HEK293T (cell line): ENCODE measurements around the gene GTF3C2.

ENCODE experiments used
- CTCF ChIA-PET: fragments of 350-600 bp; formaldehyde crosslinking; extraction: SDS; loops from one replicate; lab custom pipeline; 2021; ENCODE audit warnings: antibody characterized with exemption, inconsistent platforms; lab: Yijun Ruan, JAX
- POLR2A ChIA-PET: fragments of 350-600 bp; formaldehyde crosslinking; extraction: SDS; loops from one replicate; lab custom pipeline; 2020; ENCODE audit warnings: antibody characterized with exemption, inconsistent platforms; lab: Yijun Ruan, JAX
- DNase-seq: peaks from one replicate; pipeline ENCODE4 v3.0.0; 2012; ENCODE audit warnings: mixed read lengths; ENCODE audit errors: extremely low spot score
- ARNT ChIP-seq: fragments of 450-650 bp; IDR thresholded peaks from 2 replicates; pipeline ENCODE4 v1.6.1; 2017; ENCODE audit warnings: mild to moderate bottlenecking
- BHLHE40 ChIP-seq: fragments of 450-650 bp; IDR thresholded peaks from 2 replicates; pipeline ENCODE4 v1.6.1; 2016; ENCODE audit warnings: mild to moderate bottlenecking, moderate library complexity, borderline replicate concordance
- CTBP1 ChIP-seq: fragments of 450-650 bp; IDR thresholded peaks from 2 replicates; pipeline ENCODE4 v1.6.1; 2016; ENCODE audit warnings: borderline replicate concordance
- ELF4 ChIP-seq: fragments of 450-650 bp; IDR thresholded peaks from 2 replicates; pipeline ENCODE4 v1.6.1; 2017; ENCODE audit warnings: antibody characterized with exemption
- FOXA1 ChIP-seq: fragments of 450-650 bp; IDR thresholded peaks from 2 replicates; pipeline ENCODE4 v1.6.1; 2016; ENCODE audit warnings: mild to moderate bottlenecking
- FOXK2 ChIP-seq: fragments of 450-650 bp; IDR thresholded peaks from 2 replicates; pipeline ENCODE4 v1.6.1; 2016; ENCODE audit warnings: mild to moderate bottlenecking
- FOXM1 ChIP-seq: fragments of 450-650 bp; IDR thresholded peaks from 2 replicates; pipeline ENCODE4 v1.6.1; 2017; ENCODE audit warnings: mild to moderate bottlenecking, borderline replicate concordance
- HDGF ChIP-seq: fragments of 450-650 bp; IDR thresholded peaks from 2 replicates; pipeline ENCODE4 v1.6.1; 2017; ENCODE audit warnings: antibody characterized with exemption, borderline replicate concordance
- L3MBTL2 ChIP-seq: fragments of 450-650 bp; conservative IDR thresholded peaks from 2 replicates; pipeline ENCODE4 v1.6.1; 2016; ENCODE audit warnings: mild to moderate bottlenecking
- LEF1 ChIP-seq: fragments of 450-650 bp; IDR thresholded peaks from 2 replicates; pipeline ENCODE4 v1.6.1; 2017; ENCODE audit warnings: mild to moderate bottlenecking, borderline replicate concordance
- NFRKB ChIP-seq: fragments of 450-650 bp; IDR thresholded peaks from 2 replicates; pipeline ENCODE4 v1.6.1; 2016; ENCODE audit warnings: mild to moderate bottlenecking, moderate library complexity
- SP1 ChIP-seq: fragments of 450-650 bp; IDR thresholded peaks from 2 replicates; pipeline ENCODE4 v1.6.1; 2017
- SUZ12 ChIP-seq: fragments of 450-650 bp; IDR thresholded peaks from 2 replicates; pipeline ENCODE4 v1.6.1; 2016; ENCODE audit warnings: mild to moderate bottlenecking
- TARDBP ChIP-seq: fragments of 450-650 bp; IDR thresholded peaks from 2 replicates; pipeline ENCODE4 v1.6.1; 2016
- ZNF384 ChIP-seq: fragments of 450-650 bp; IDR thresholded peaks from 2 replicates; pipeline ENCODE4 v1.6.1; 2016
- TF ChIP-seq, protein P1 (sequence below): fragments of 450-650 bp; IDR thresholded peaks from 2 replicates; pipeline ENCODE4 v1.6.1; 2016

GTF3C2 gene

DNA sequence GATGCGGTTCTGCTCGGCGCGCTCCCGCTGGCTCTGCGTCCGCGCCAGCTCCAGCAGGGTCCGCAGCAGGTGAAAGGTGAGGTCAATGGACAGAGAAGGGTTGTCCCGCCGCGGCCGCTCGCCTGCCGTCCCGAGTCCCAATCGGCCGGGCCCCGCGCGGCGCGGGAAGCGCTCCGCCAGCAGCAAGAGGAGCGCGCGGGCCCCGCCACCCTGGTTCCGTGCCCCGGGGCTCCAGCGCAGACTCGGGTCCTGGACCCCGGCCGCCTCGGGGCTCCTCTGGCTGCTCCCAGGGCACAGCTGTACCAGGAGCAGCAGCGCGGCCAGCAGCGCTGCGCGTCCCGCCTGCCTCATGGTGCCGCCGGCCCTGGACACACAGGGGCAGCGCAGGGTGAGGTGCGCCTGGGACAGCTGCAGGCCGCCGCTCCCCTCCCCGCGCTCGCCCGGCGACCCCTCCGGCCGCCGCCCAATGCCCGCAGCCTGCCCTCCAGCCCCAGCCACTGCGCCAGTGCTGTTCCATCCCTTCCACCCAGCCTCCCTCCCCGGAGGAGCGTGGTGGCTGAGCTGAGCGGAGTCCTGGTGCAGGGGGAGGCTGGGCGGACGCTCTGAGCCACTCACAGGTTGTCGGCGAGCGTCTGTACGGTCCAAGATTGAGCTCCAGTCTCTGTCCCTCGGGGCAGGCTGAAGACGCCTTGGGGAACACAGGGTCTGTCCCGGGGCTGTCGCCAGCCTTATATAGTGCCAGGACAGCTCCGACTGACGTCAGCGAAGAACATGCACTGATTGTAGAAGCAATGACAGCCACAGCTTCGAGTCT lies 48.8 kb downstream of the GTF3C2 start:
- CTCF ChIA-PET: no interaction called here

DNA sequence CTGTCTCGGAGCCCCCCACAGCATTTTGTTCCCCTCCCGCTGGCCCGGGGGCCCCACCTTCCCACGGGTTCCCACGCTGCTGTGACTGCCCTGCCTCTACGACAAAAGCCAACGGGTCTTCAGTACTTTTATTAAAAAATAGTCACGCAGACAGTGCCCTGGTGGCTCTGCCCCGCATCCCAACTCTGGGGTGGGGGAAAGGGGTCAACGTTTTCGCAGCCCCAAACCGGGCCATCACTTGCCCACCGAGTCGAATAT lies 49.3 kb downstream of the GTF3C2 start:
- ChIA-PET POLR2A (no interaction called here), CTCF (no interaction called here)
- DNase-seq: no peak
- TF ChIP-seq, protein P1, sequence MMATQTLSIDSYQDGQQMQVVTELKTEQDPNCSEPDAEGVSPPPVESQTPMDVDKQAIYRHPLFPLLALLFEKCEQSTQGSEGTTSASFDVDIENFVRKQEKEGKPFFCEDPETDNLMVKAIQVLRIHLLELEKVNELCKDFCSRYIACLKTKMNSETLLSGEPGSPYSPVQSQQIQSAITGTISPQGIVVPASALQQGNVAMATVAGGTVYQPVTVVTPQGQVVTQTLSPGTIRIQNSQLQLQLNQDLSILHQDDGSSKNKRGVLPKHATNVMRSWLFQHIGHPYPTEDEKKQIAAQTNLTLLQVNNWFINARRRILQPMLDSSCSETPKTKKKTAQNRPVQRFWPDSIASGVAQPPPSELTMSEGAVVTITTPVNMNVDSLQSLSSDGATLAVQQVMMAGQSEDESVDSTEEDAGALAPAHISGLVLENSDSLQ: no peak
- TF ChIP-seq L3MBTL2: no peak
- TF ChIP-seq BHLHE40: no peak
- TF ChIP-seq ZNF384: no peak
- TF ChIP-seq FOXA1: no peak
- no peak for TF ChIP-seq CTBP1
- TF ChIP-seq SUZ12: no peak

More for the DNA sequence above, 48.8 kb downstream of the GTF3C2 start:
- no peak for DNase-seq
- TF ChIP-seq HDGF (no peak), NFRKB (no peak), CTBP1 (no peak), ZNF384 (no peak), ARNT (no peak), TARDBP (no peak), LEF1 (no peak), FOXA1 (no peak), ELF4 (no peak), BHLHE40 (no peak), SUZ12 (no peak), FOXM1 (no peak)
- TF ChIP-seq, protein P1: no peak
- POLR2A ChIA-PET: no interaction called here

DNA sequence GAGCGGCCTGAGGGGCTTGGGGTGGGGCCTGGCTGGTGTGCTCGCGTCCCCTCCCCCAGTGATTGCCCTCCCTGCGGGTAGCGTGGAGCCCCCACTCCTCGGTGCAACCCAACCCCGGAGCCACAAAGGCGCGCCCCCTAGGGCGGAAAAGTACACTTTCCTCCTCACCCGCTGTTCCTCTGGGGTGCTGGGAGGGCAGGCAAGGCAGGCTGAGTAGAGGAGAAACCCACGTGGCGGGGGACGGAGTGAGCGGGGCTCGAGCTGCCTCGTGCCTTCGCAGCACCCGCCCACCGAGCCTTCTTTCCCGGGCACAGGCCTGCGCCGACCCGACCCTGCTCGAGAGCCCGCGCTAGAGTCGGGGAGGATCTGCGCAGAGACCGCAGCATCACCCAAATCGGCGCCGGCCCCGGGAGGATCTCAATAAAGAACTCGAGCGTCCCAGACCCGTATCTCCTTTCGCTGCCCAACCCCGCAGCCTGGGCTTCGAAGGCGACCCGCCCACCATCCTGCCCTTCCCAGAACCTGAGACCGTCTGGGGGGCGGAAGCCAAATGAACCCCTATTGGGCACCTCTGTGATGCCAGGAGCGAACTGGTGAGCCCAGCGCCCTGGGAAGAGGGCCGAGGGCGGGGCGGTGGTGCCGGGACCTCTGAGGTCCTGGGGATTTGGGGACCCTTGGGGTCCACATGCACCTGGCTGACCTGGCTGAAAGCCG lies 49.8 kb downstream of the GTF3C2 start:
- CTCF ChIA-PET: no interaction called here
- no peak for DNase-seq
- POLR2A ChIA-PET: interaction anchor here (0.6 kb wide), 1 partner anchor 352 kb away, joined by 3 read pairs; no protein-coding TSS in a partner anchor
- TF ChIP-seq L3MBTL2: no peak
- TF ChIP-seq LEF1: no peak
- TF ChIP-seq ZNF384: no peak
- TF ChIP-seq, protein P1: no peak
- TF ChIP-seq SUZ12: no peak
- TF ChIP-seq FOXK2: no peak
- no peak for TF ChIP-seq ARNT
- no peak for TF ChIP-seq HDGF
- no peak for TF ChIP-seq BHLHE40
- TF ChIP-seq FOXA1: no peak
- TF ChIP-seq NFRKB: no peak
- TF ChIP-seq ELF4: no peak
- TF ChIP-seq FOXM1: no peak
- TF ChIP-seq TARDBP: no peak
- no peak for TF ChIP-seq SP1
- no peak for TF ChIP-seq CTBP1

DNA sequence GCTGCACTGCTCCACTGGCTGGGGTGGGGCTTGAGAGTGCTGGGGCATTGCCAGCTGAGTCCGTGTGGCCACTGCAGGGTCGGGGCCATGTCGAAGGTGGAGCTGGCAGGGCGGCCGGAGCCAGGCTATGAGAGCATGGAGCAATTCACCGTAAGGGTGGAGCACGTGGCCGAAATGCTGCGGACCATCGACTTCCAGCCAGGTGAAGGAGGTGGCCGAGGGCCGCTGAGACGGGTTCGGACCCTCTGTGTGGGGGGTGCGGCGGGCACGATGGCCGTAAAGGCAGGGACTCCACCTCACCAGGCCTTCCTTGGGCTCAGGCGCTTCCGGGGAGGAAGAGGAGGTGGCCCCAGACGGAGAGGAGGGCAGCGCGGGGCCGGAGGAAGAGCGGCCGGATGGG lies 50.4 kb downstream of the GTF3C2 start:
- no peak for DNase-seq
- TF ChIP-seq FOXA1: no peak
- no peak for TF ChIP-seq FOXM1
- no peak for TF ChIP-seq ARNT
- TF ChIP-seq, protein P1: no peak
- TF ChIP-seq ELF4: no peak
- no peak for TF ChIP-seq HDGF
- no peak for TF ChIP-seq LEF1
- TF ChIP-seq NFRKB: no peak
- no peak for TF ChIP-seq BHLHE40
- TF ChIP-seq ZNF384: no peak
- no peak for TF ChIP-seq TARDBP
- no peak for TF ChIP-seq CTBP1
- ChIA-PET CTCF (no interaction called here), POLR2A (interaction anchor here (0.6 kb wide), 1 partner anchor 351 kb away, joined by 3 read pairs; no protein-coding TSS in a partner anchor)

DNA sequence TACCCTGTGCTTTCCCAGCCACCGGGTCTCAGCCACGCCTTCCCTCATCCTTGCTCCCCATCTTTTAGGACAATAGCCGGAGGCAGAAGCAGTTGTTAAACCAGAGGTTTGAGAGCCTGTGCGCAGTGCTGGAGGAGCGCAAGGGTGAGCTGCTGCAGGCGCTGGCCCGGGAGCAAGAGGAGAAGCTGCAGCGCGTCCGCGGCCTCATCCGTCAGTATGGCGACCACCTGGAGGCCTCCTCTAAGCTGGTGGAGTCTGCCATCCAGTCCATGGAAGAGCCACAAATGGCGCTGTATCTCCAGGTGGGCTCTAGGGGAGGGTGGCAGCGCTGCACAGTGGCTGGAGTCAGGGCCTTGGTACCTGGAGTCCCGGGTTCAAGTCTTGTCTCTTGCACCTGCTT lies 51.0 kb downstream of the GTF3C2 start:
- DNase-seq: no peak
- POLR2A ChIA-PET: no interaction called here
- CTCF ChIA-PET: no interaction called here
- TF ChIP-seq L3MBTL2: no peak
- TF ChIP-seq NFRKB: no peak
- no peak for TF ChIP-seq ZNF384
- no peak for TF ChIP-seq SP1
- no peak for TF ChIP-seq BHLHE40
- no peak for TF ChIP-seq FOXM1
- no peak for TF ChIP-seq LEF1
- no peak for TF ChIP-seq ARNT
- TF ChIP-seq HDGF: no peak
- no peak for TF ChIP-seq FOXA1
- TF ChIP-seq, protein P1: no peak
- TF ChIP-seq FOXK2: no peak
- TF ChIP-seq TARDBP: no peak
- TF ChIP-seq CTBP1: no peak
- TF ChIP-seq SUZ12: no peak
- no peak for TF ChIP-seq ELF4
